ENCODE data around the gene RBMS3.

GRCh38 chr3:29618395-29619282 lies 337.8 kb downstream of the RBMS3 start:
- TF ChIP-seq CTCF (conservative IDR thresholded peaks at IDR 0.05; ENCODE audit: low read depth in 2 of 2) (no peak), REST (IDR thresholded peaks at IDR 0.05; ENCODE audit: unreplicated experiment) (no peak), ETS1 (IDR thresholded peaks at IDR 0.05) (no peak), POLR2AphosphoS5 (IDR thresholded peaks at IDR 0.05; ENCODE audit: low read depth) (no peak), EZH2phosphoT487 (IDR thresholded peaks at IDR 0.05; ENCODE audit: unreplicated experiment) (no peak)
